SU-DHL-6 (cell line): Measurements from ENCODE around the gene HSF5.

ENCODE experiments used
- H2AFZ ChIP-seq: fragments of 200-600 bp; sonication (generic); 2 replicates; pipeline ENCODE4 v1.6.1; 2014; ENCODE audit warnings: low read depth, mild to moderate bottlenecking, moderate library complexity, mixed read lengths, antibody characterized with exemption, low read length; ENCODE audit not compliant: severe bottlenecking
- H3F3A ChIP-seq: fragments of 200-600 bp; shearing (Covaris generic); 2 replicates; pipeline ENCODE4 v1.6.0; 2016; ENCODE audit warnings: antibody characterized with exemption, mild to moderate bottlenecking; ENCODE audit not compliant: insufficient read depth
- H3K27ac ChIP-seq: fragments of 200-600 bp; sonication (generic); 2 replicates; pipeline ENCODE4 v1.5.1; 2016; ENCODE audit warnings: low read depth, mild to moderate bottlenecking, low read length, moderate library complexity, mixed read lengths
- H3K27me3 ChIP-seq: fragments of 200-600 bp; sonication (generic), shearing (Covaris generic); 2 replicates; pipeline ENCODE4 v1.6.0; 2014; ENCODE audit warnings: mild to moderate bottlenecking, low read length
- H3K36me3 ChIP-seq: fragments of 200-600 bp; sonication (generic); 2 replicates; pipeline ENCODE4 v1.6.1; 2014; ENCODE audit warnings: mild to moderate bottlenecking, low read length, mixed read lengths
- H3K4me2 ChIP-seq: fragments of 300-600, 200-600 bp; shearing (Covaris generic), sonication (generic); 2 replicates; pipeline ENCODE4 v1.6.0; 2014; ENCODE audit warnings: low read length, low read depth, mild to moderate bottlenecking; ENCODE audit not compliant: poor library complexity, severe bottlenecking
- H3K4me3 ChIP-seq: fragments of 200-600 bp; sonication (generic); 2 replicates; pipeline ENCODE4 v1.5.1; 2014; ENCODE audit warnings: antibody characterized with exemption, low read length, mild to moderate bottlenecking, mixed read lengths; ENCODE audit not compliant: insufficient read depth, poor library complexity, severe bottlenecking
- H3K79me2 ChIP-seq: fragments of 200-600 bp; sonication (generic); 2 replicates; pipeline ENCODE4 v1.6.1; 2014; ENCODE audit warnings: mild to moderate bottlenecking, low read length, moderate library complexity; ENCODE audit not compliant: insufficient read depth
- H3K9ac ChIP-seq: fragments of 200-600 bp; sonication (generic); 2 replicates; pipeline ENCODE4 v1.7.0; 2014; ENCODE audit warnings: mild to moderate bottlenecking, low read length
- H3K9me2 ChIP-seq: fragments of 200-600 bp; sonication (generic); replicated peaks from 2 replicates; pipeline ENCODE4 v1.6.1; 2014; ENCODE audit warnings: low read length; ENCODE audit not compliant: insufficient read depth
- H3K9me3 ChIP-seq: fragments of 200-600 bp; sonication (generic); 2 replicates; pipeline ENCODE4 v1.6.1; 2014; ENCODE audit warnings: low read length, mixed read lengths; ENCODE audit not compliant: insufficient read depth
- H4K20me1 ChIP-seq: fragments of 200-600 bp; sonication (generic); 2 replicates; pipeline ENCODE4 v1.6.1; 2014; ENCODE audit warnings: low read depth, mild to moderate bottlenecking, antibody characterized with exemption, low read length, moderate library complexity, mixed read lengths
- CTCF ChIP-seq: fragments of 200-600 bp; sonication (generic); IDR thresholded peaks from one replicate; pipeline ENCODE4 v1.5.1; 2017; ENCODE audit warnings: antibody characterized with exemption, mild to moderate bottlenecking, low read length, moderate library complexity; ENCODE audit not compliant: insufficient read depth, poor library complexity, severe bottlenecking
- EZH2phosphoT487 ChIP-seq: fragments of 200-600 bp; sonication (generic), shearing (Covaris generic); conservative IDR thresholded peaks from 2 replicates; pipeline ENCODE4 v1.6.1; 2018; ENCODE audit warnings: mild to moderate bottlenecking, antibody characterized with exemption, low read length, moderate library complexity, mixed read lengths

The HSF5 gene

GRCh38 chr17:58533616-58534188, 45.5 kb upstream of the HSF5 start:
- H3K27ac ChIP-seq = no peak overlapping the region
- no peak overlapping the region for H3K9ac ChIP-seq
- H2AFZ ChIP-seq = no peak overlapping the region
- no peaks in the 10 kb centered on the region for H3F3A ChIP-seq
- H3K27me3 ChIP-seq = no peaks in the 10 kb centered on the region
- H3K79me2 ChIP-seq = no peaks in the 10 kb centered on the region
- no peak overlapping the region for H3K4me2 ChIP-seq
- H3K4me3 ChIP-seq = no peak overlapping the region
- H3K9me3 ChIP-seq = no peaks in the 10 kb centered on the region
- no peaks in the 10 kb centered on the region for H3K36me3 ChIP-seq
- no peak for TF ChIP-seq EZH2phosphoT487
- TF ChIP-seq CTCF = no peak
- no peaks in the 10 kb centered on the region for H3K9me2 ChIP-seq
- no peaks in the 10 kb centered on the region for H4K20me1 ChIP-seq

GRCh38 chr17:58532555-58532951, 44.3 kb upstream of the HSF5 start:
- no peaks in the 10 kb centered on the region for H3K79me2 ChIP-seq
- peak overlapping the region; percentile 39 for H3K4me2 ChIP-seq
- no peaks in the 10 kb centered on the region for H4K20me1 ChIP-seq
- TF ChIP-seq EZH2phosphoT487 (no peak), CTCF (no peak)
- H3K27me3 ChIP-seq = no peaks in the 10 kb centered on the region
- no peaks in the 10 kb centered on the region for H3K9me2 ChIP-seq
- H3K9ac ChIP-seq = 0 out of 2 replicates have a peak overlapping the region, but pooled peaks have one; percentile 4
- no peaks in the 10 kb centered on the region for H3K36me3 ChIP-seq
- no peaks in the 10 kb centered on the region for H3K9me3 ChIP-seq
- no peak overlapping the region for H2AFZ ChIP-seq
- no peak overlapping the region for H3K4me3 ChIP-seq
- H3F3A ChIP-seq = no peaks in the 10 kb centered on the region
- H3K27ac ChIP-seq = no peak overlapping the region

- Histone ChIP-seq H3K9ac (peak overlapping the region; percentile 4; the same call in 1 of the 2 replicates), H4K20me1 (no peaks in the 10 kb centered on the region), H3K9me3 (no peaks in the 10 kb centered on the region), H3K4me3 (peak overlapping the region; percentile 43), H3K27me3 (no peaks in the 10 kb centered on the region), H3K27ac (no peak overlapping the region), H3K36me3 (no peaks in the 10 kb centered on the region), H3K79me2 (no peaks in the 10 kb centered on the region), H2AFZ (peak overlapping the region; percentile 12), H3K9me2 (no peaks in the 10 kb centered on the region), H3F3A (no peaks in the 10 kb centered on the region), H3K4me2 (peak overlapping the region; percentile 39)
- TF ChIP-seq CTCF (no peak), EZH2phosphoT487 (0 out of 2 replicates have a peak, but pooled peaks have one; percentile 75)
Measured at GRCh38 chr17:58531661-58532554, 43.7 kb upstream of the HSF5 start.
